Fibroblast of the conjunctiva (primary cell): ENCODE measurements around the gene B4GALNT3.
A peak's percentile ranks its signal among the peaks of the same experiment; 100 is the strongest.
"Not testable (repeated sequence)": the region's sequence is repeated elsewhere in the genome, so short reads cannot be mapped to it uniquely, and the experiment has no call there.

Source experiments
- DNase-seq: peaks from one replicate; pipeline ENCODE4 v3.0.0-alpha.2; 2010; ENCODE audit warnings: low read depth

The B4GALNT3 gene

DNA sequence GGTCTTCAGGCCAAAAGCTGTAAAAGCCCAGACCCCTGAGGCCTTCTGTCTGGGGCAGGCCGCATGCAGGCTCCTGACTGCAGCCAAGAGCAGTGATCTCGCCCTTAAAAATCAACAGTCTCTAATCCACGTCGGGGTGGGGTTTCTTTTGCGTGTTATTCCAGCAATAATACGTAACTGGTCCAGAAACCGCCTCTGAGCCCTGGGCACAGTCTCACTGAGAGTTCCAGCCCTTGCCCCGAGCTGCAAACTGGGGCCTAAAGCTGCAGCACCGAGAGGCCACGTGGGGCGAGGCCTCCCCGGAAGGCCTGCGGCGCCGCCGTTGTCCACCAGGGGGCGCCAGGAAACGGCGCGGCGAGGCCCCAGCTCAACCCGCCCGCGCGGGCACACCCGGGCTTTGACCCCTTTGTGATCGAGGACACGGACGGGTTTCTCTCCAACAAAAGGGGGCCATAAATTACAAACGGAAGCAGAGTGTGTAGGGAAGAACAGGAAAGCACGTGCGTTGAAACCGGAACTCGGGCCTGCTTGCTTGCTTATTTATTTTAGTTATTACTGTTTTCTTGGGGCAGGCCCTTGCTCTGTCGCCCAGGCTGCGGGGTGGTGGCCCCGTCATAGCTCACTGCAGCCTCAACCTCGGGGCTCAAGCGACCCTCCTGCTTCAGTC is 116.3 kb downstream of the B4GALNT3 start:
- peak; percentile 72 for DNase-seq

GRCh38 chr12:576615-577110 is 116.9 kb downstream of the B4GALNT3 start:
- no peak for DNase-seq

DNA sequence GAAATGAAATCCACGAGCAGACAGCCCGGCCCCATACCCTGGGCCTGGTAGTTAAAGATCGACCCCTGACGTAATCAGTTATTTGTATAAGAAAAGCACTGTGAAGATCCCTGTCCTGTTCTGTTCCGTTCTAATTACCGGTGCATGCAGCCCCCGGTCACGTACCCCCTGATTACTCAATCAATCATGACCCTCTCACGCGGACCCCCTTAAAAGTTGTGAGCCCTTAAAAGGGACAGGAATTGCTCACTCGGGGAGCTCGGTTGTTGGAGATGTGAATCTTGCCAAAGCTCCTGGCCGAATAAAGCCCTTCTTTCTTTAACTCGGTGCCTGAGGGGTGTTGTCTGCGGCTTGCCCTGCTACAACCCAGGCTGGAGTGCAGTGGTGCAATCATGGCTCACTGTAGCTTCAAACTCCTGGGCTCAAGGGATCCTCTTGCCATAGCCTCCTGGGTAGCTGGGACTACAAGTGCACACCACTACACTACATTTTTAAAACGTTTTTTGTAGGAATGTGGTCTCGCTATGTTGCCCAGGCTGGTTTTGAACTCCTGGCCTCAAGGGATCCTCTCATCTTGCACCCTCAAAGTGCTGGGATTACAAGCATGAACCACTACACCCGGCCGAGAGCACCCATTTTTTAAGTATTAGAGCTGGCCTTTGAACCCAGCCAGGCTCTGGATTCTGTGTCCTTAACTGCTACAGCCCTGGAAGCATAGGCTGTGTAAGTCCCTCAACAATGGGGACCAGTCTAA is 118.4 kb downstream of the B4GALNT3 start:
- not testable (repeated sequence) for DNase-seq

DNA sequence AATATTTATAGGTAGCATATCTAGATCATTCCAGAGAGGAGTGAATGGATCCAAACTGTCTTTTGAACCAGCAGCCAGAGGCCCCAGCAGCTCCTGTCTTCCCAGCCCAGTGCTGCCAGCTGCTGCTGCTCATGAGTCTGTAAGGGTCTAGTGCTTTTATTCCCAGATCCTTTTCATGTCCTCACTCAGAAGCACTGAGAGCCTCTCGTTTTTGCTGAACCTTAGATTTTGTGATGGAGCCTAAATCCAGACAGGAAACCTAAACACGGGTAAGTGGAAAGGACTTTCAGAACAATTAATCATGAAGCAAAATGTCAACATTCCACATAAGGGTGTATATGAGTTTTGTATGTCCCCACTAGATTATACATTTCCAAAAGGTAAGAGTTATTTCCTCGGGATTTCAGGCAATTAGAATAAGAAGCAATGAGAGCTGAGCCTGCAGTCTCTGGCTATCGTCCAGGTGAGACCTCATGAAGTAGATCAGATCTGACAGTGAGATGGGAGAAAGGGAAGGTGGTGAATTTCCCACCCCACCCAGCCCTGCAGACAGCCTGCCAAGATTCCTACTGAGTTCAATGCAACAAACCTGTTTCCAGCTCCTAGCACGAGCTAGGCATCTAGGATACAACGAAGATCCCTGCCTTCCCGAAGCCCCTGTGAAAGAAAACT is 119.1 kb downstream of the B4GALNT3 start:
- DNase-seq = no peak

- no peak for DNase-seq
Measured at GRCh38 chr12:579420-580110, 119.8 kb downstream of the B4GALNT3 start.

DNA sequence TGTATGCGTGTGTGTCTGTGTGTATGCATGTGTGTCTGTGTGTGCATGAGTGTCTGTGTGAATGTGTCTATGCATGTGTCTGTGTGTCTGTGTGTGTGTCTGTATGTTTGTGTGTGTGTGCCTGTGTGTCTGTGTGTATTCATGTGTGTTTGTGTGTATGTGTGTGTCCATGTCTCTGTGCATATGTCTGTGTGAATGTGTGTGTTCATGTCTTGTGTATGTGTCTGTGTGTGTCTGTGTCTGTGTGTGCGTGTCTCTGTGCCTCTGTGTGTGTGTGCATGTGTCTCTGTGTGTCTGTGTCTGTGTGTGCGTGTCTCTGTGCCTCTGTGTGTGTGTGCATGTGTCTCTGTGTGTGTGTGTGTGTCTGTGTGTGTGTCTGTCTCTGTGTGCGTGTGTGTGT is 121.1 kb downstream of the B4GALNT3 start:
- no peak for DNase-seq

GRCh38 chr12:581321-581720 is 121.6 kb downstream of the B4GALNT3 start:
- no peak for DNase-seq

DNA sequence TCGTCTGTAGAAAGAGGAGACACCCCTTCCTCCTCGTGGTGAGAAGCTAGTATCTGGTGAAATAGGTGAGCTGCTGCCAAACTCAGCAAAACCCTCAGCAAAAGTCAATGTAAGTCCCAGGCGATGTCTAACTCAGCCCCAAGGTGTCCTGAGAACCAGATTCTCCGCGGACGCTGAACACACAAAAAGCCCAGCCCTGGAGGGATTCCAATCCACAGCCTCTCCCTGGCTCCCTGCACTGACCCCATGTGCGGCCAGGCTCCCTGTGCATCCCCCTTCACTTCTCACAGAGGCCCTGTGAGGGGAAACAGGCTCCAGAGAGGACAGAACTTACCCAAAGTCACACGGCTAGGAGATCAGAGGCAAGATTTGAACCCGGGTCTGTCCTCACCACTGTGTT is 122.0 kb downstream of the B4GALNT3 start:
- no peak for DNase-seq

GRCh38 chr12:583251-583869 is 123.6 kb downstream of the B4GALNT3 start:
- no peak for DNase-seq

- DNase-seq = no peak
Measured at GRCh38 chr12:585062-586061, 125.6 kb downstream of the B4GALNT3 start.

DNA sequence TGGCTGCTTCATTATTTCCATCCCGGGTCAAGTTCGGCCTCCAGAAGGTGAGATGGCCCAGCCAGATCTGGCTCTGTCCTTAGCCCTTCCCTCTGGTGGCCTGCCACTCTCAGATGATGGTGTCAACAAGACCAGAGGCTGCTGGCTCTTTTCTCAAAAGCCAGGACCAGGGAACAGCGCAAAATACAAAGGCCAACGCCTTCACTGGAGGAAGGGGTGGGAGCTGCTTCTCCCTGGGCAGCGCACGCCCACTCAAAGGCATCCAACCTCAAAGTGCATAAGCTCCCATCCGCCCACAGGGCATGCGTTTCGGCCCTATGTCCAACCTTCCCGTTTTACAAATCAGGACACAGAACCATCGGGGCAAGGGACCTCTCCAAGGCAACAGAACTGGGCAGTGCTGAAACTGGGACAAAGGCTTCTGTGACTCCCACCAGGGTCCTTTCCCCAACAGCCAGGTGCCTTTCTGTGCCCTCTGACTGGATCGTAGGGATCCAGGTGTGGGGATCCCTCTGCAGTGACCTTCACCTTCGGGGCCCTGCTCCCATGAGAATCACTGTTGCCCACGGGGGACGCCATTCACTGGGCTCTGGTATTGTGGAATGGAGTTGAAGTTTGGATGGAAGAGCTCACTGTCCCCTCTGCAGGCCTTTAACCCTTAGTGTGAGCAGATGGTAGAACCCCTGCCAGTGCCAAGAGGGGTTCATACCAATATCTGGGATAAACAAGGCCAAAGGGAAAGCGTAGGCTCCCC is 126.8 kb downstream of the B4GALNT3 start:
- DNase-seq = no peak

DNA sequence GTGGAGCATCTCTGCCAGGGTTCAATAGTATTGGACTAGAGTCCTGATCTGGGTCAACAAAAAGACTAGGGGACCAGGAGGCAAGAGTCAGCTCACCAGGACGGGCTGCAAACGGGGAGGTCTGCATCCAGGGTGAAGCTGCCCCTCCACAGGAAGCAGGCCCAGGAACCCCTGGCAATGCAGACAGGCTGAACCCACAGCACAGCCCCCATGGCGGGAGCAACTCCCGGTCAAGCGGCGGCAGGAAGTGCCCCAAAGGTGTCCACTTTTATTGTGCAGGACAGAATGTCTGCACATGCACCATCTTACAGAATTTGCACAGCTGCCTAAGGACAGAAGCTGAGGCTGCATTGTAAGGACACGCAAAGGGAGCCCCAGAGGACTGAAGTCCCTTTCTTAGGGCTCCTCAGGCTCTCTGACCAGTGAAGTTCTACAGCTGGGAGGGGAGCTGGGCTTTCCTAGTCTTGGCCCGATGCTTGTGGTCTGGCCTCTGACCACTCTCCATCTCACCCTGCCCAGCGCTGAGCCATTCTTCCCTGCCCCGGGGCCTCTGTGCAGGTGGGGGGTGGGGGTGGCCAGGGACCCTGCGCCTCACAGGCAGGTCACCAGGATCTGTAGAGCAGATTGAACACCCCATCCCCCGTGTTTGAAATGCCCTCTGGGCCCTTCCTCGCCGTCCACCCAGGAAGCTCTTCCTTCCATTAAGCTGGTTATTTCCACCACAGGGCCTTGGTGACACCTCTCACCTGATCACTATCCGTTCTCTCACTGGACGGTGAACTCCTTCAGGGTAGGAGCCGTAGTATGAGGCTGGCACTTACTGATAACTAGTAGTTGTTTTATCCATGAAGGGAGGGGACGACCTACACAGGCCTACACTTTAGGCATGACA is 127.6 kb downstream of the B4GALNT3 start:
- DNase-seq = no peak

DNA sequence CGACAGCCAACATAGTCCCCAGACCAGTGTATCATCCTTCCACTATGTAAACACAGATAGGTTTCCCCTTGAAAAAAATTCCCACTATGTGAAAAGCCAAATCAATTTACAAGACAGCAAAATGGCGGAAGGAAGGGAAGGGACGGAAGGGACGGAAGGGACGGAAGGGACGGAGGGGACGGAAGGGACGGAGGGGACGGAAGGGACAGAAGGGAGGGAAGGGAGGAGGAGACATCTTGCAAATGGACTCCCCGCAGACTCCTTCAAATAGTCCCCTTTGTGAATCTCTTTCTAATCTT is 128.2 kb downstream of the B4GALNT3 start:
- no peak for DNase-seq

DNA sequence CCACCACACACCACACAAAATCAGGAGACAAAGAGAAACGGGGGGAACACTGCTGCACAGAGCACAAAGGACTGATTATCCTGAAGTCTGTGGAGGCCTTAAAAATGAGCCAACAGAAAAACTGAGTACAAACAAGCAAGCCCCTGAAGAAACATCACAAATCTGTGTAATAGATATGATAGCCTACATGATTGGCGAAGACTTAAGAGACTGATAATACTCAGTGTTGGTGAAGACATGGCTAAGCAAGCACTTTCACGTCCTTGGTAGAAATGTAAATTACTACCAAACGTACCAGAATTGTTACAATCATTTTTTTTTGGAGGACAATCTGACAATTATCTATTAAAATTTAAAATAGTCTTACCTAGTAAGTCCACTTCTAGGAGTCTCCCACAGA is 128.9 kb downstream of the B4GALNT3 start:
- no peak for DNase-seq

DNA sequence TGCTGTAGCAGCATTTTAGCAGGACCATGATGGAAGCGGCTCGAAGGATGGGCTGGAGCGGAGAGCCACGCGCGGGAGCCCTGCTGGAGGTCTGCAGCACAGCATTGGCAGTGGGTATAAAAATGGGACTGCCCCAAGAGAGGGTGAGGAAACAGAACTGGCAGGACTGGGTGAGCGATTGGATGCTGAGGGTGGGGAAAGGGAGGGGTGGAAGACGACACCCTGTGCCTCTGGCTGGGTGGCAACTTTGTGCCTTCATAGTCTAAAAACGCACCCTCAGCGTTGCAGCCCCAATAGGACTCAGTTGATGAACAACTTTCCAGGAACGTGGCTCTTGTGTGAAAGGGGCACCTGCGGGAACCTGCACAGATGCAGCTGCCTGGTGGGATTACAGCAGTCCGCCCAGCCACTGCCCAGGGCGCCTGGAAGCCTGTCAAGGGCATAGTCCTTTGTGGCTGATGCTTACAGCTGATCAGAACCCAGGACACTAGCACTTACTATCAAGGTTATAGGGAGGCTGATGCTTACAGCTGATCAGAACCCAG is 130.5 kb downstream of the B4GALNT3 start:
- no peak for DNase-seq

DNA sequence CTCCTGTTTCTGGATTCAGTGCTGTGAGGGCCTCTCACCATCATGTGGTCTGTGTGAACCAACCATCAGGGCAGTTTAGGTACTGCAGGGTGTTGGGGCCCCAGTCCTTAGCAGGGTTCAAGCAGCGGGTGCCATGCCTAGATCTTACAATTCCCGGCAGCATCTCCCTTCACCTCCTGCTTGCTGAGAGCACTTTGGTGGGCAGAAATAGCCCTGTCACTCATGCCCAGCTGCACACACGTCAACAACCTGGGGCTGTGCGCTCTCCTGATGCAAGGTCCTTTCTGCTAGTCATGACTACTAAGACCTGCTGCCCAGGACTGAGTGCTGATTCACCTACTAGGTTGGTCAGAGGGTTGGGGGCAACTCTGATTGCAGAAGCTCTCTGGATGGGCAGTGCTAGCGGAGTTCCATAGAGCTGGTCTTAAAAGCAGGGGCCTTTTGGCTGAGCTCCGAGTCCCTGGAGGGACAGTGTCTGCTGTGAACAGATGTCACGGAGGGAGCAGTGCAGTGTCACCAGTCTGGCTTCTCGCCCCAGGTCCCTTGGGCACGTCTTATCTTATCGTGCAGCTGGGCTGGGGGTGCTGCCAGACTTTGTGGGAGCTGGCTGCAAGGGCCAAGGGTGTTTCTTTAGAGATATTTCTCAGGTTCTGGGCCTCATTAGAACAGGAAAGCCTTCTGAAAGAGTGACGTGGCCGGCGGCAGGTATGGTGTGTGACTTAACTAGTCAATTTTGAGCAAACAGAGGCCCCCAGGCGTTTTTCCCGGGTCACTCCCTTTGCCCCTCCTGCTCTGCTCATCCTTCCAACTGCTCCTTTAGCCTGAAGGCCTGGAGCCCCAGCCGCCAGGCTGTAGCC is 131.7 kb downstream of the B4GALNT3 start:
- no peak for DNase-seq

DNA sequence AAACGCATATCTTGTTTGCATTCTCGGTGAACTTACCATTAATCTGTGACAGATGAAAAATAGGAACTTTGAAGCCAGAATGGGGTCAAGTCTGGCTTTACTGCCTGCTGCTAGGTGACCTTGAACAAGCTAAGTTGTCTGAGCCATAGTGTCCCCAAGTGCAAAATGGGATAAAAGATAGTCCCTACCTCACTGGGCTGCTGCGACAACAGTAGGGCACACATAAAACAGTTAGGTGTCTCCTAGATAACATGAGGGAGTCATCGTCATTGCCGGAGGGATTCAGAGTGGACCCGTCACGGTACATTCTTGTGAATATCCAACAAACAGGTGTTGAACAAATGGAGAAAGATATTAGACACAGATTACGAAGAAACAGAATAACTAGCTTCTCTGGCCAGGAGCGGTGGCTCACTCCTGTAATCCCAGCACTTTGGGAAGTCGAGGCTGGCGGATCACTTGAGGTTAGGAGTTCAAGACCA is 132.3 kb downstream of the B4GALNT3 start:
- DNase-seq = no peak
